H1 (cell line): ENCODE data around the gene TMEM252.

Source experiments
- CTBP2 ChIP-seq: IDR thresholded peaks from 2 replicates; pipeline ENCODE4 v1.7.0; 2011; ENCODE audit warnings: borderline replicate concordance, mild to moderate bottlenecking, moderate library complexity, mixed read lengths, low read length; ENCODE audit not compliant: insufficient read depth, insufficient read length
- EGR1 ChIP-seq: IDR thresholded peaks from 2 replicates; pipeline ENCODE4 v1.6.1; 2011; ENCODE audit warnings: low read depth, low read length, borderline replicate concordance

DNA sequence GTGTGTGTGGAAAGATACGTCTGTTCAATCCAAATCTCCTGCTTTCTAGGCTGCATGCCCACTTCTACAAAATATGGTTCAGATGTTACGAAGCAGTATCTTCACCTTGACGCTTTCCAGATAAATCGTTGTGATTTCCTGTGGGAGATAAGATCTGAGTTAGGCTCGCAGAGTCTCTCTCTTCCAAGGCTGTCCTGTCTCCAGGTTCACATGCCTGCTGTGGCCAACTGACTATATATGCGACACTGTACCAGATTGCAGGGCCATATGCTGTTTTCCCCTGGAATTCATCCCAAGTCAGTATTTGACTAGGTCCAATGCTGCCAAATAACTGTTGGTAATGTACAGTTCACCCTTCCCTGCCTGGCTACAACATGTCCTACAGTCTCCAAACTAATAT, 47.9 kb downstream of the TMEM252 start:
- TF ChIP-seq EGR1 (no peak), CTBP2 (no peak)
